Testis (tissue), 3 donors: ENCODE results near the gene NPC2. TPM values are rescaled to one million over a fixed set of nuclear protein-coding genes. Genes with fewer than 3 reads are reported as not detected.
A peak's percentile ranks its signal among the peaks of the same experiment; 100 is the strongest.

ENCODE experiments used
- DNase-seq: peaks from one replicate; pipeline ENCODE4 v3.0.0-alpha.2; 2019
- H3K27ac ChIP-seq, 2 donors: fragments of 200-600 bp; sonication (generic); one replicate each; pipeline ENCODE4 v1.5.1; 2019
- H3K27me3 ChIP-seq: fragments of 200-600 bp; sonication (generic); one replicate; pipeline ENCODE4 v1.5.1; 2019
- H3K36me3 ChIP-seq: fragments of 200-600 bp; sonication (generic); one replicate; pipeline ENCODE4 v1.5.1; 2017; ENCODE audit warnings: low read depth; ENCODE audit errors: missing control alignments
- H3K4me1 ChIP-seq: fragments of 200-600 bp; sonication (generic); one replicate; pipeline ENCODE4 v1.5.1; 2019
- H3K4me3 ChIP-seq, 2 donors: fragments of 200-600 bp; sonication (generic); one replicate each; pipeline ENCODE4 v1.5.1; 2017 to 2019
- H3K9me3 ChIP-seq: fragments of 200-600 bp; sonication (generic); one replicate; pipeline ENCODE4 v1.5.1; 2017
- CTCF ChIP-seq, 3 experiments: fragments of 450-650 bp in 2 of 3; fragments of 200-600 bp in 1 of 3; sonication (generic) in 1 of 3; IDR thresholded peaks; one replicate each; pipeline ENCODE4 v1.5.1; 2016 to 2019; ENCODE audit warnings: antibody characterized with exemption in 3 of 3, mild to moderate bottlenecking in 2 of 3, moderate library complexity in 1 of 3
- POLR2A ChIP-seq: fragments of 450-650 bp; IDR thresholded peaks from one replicate; pipeline ENCODE4 v1.6.1; 2017; ENCODE audit warnings: antibody characterized with exemption, mild to moderate bottlenecking, moderate library complexity
- WGBS, 2 donors: methylation state at CpG; one replicate each; pipeline ENCODE4 v1.1.5; 2018; 5-methylcytosine and 5-hydroxymethylcytosine counted together
- intact Hi-C: fragments of 100-400 bp; cut with DNase I; formaldehyde crosslinking; loops from one replicate; pipeline ENCODE4 v1.15.1; 2023; ENCODE audit warnings: low total_unique reads
- polyA plus RNA-seq: library from polyadenylated mRNA; stranded (reverse); fragments of 350-450 nt; fragmentation: Illumina TruSeq; extraction: RNeasy Lipid Tissue Mini Kit (QIAGEN cat#74804); gene quantifications from one replicate; pipeline ENCODE4 v1.2.3, GENCODE V29; 2014; ENCODE audit warnings: low read depth, low replicate concordance; ENCODE audit not compliant: insufficient read depth
- total RNA-seq, 2 donors: library from RNA; depleted of rRNA; stranded (reverse); fragments of >200 nt; gene quantifications; one replicate each; pipeline ENCODE4 v1.2.3, GENCODE V29; 2016

The NPC2 gene
- total and polyA plus RNA-seq, 3 donors from 2014 or later: 291 to 628 (median 393) TPM

DNA sequence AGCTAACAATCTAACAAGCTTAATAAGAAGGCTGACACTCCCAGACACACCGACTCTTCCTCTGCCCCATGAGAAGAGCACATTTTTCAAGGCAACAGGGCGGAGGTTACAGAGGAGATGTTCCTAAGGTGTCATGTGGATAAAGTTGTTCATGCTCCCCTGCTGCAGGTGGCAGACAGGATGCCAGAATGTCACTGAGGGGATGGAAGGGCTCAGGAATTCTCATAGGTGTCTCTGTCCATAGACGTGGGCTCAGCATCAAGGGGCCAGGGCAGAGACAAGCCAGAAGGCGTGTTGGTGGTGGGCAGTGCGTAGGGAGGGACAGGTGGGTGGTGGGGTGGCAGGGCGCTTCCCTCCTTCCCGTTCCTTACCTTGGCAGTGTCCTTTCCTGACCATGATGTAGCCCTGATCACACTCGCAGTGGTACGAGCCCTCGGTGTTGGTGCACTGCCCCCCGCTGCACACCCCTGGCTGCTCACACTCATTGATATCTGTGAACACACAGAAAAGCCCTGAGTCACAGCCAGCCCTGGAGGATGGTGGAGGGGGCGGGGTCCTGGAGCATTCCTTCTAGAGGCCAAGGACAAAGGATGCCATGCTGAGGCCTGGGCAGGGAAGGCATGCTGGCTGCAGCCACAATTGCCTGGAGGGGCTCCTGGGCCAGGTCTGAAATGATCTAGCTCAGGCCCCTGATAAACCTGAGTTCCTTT is 23.5 kb upstream of the NPC2 start:
- H3K27ac ChIP-seq: no peak overlapping the region
- no peaks in the 10 kb centered on the region for H3K36me3 ChIP-seq
- H3K27me3 ChIP-seq: no peaks in the 10 kb centered on the region
- intact Hi-C loops: no loop called here
- TF ChIP-seq CTCF (IDR thresholded peaks at IDR 0.05): no peak
- no peak for TF ChIP-seq POLR2A
- no peaks in the 10 kb centered on the region for H3K9me3 ChIP-seq
- DNase-seq: peak; percentile 64
- no peak overlapping the region for H3K4me3 ChIP-seq
- WGBS, 2 donors: 86 to 91% methylated on average over 12 of the region's 12 CpGs
- H3K4me1 ChIP-seq: no peaks in the 10 kb centered on the region

GRCh38 chr14:74515891-74516412 is 22.8 kb upstream of the NPC2 start:
- intact Hi-C loops: no loop called here
- 92 to 95% methylated on average over 8 of the region's 8 CpGs for WGBS, 2 donors
- H3K36me3 ChIP-seq: no peaks in the 10 kb centered on the region
- no peak for DNase-seq
- H3K9me3 ChIP-seq: no peaks in the 10 kb centered on the region
- TF ChIP-seq CTCF (IDR thresholded peaks at IDR 0.05) (no peak), POLR2A (no peak)
- no peak overlapping the region for H3K4me3 ChIP-seq
- H3K27ac ChIP-seq: no peak overlapping the region
- peaks cover 2% of the 10 kb centered on the region for H3K4me1 ChIP-seq
- H3K27me3 ChIP-seq: no peaks in the 10 kb centered on the region

DNA sequence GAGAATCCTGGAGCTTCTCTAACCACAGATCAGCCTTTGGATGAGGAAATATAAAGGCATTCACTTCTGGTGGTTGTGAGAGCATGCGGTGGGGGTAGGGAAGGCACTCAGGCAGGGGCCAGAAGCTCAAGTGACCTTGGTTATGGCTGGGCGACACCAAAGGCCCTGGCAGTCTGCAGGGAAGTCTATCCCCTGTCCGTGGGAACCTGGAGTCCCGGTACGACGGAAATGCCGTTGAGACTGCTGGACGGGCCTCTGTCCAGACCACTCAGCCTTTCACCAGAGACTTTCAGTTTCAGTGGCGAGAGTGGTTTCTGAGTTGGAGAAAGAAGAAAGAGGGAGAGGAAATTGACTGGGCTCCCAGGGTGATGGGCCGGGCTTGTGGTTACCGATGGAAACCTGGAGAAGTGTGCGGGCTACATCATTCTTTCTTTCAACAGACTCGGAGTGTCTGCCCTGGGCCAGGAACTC is 21.4 kb upstream of the NPC2 start:
- no peak for TF ChIP-seq CTCF (IDR thresholded peaks at IDR 0.05)
- no peak for TF ChIP-seq POLR2A
- no peaks in the 10 kb centered on the region for H3K36me3 ChIP-seq
- no peaks in the 10 kb centered on the region for H3K27me3 ChIP-seq
- no peaks in the 10 kb centered on the region for H3K9me3 ChIP-seq
- peaks cover 5% of the 10 kb centered on the region for H3K4me1 ChIP-seq
- no peak overlapping the region for H3K27ac ChIP-seq
- H3K4me3 ChIP-seq: no peak overlapping the region
- WGBS, 2 donors: 73 to 78% methylated on average over 13 of the region's 13 CpGs
- DNase-seq: no peak
- intact Hi-C loops: no loop called here

DNA sequence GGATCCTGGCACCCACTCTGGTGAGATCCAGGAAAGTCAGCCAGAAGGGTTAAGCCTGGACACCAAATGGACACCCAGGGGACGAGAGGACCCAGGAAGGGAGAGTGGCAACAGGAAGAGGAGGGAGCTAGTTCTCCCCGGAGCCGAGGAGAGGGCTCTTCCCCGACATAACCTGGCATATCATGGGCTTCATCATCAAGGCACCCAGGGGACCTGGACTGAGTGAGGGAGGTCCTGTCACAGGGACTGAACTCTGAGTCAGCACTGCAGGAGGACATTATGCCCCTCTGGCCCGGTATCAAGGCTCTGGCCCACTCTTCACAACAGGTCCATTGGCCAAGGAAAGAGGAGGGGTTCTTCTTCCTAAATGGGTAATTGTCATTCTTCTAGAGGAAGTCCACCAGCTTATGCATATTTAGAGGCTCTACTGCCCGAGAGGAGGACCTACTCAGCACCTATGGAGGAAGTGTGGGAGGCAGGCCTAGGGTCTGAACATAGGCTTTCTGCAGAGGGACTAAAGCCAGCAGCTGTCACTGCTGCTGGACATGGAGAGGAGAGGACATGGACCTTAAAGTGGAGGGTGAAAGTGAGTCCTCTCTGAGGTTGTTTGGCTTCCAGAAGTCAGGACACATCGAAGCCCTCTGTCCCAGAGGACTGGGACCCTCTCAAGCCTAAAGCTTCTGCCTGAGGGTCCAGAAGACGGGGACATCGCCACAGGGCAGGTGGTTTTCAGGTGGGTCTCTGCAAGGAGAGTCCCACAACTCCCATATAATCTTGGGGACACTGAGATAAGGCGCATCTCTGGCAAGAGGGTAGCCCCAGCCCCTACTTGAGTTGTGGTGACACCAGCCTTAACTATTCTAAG is 19.1 kb upstream of the NPC2 start:
- H3K9me3 ChIP-seq: no peaks in the 10 kb centered on the region
- H3K27ac ChIP-seq: no peak overlapping the region
- no peaks in the 10 kb centered on the region for H3K36me3 ChIP-seq
- H3K4me1 ChIP-seq: peaks cover 5% of the 10 kb centered on the region
- no peaks in the 10 kb centered on the region for H3K27me3 ChIP-seq
- TF ChIP-seq POLR2A (no peak), CTCF (IDR thresholded peaks at IDR 0.05) (no peak)
- intact Hi-C loops: no loop called here
- no peak for DNase-seq
- WGBS, 2 donors: 85 to 89% methylated on average over 7 to 10 of the region's 10 CpGs
- H3K4me3 ChIP-seq: no peak overlapping the region
